ENCODE data around the gene MALSU1. TPM values are rescaled to one million over a fixed set of nuclear protein-coding genes. Genes with fewer than 3 reads are reported as not detected.
"Not testable (repeated sequence)": the region's sequence is repeated elsewhere in the genome, so short reads cannot be mapped to it uniquely, and the experiment has no call there.

MALSU1 gene
- total and polyA plus RNA-seq, 2 experiments from 2014 or later: 61.8 to 92.6 TPM

- no peaks in the 10 kb centered on the region for H3K9me3 ChIP-seq (ENCODE audit: low read depth)
- H2AFZ ChIP-seq: peak overlapping the region; percentile 61
- H4K20me1 ChIP-seq (ENCODE audit: insufficient read depth, poor library complexity, severe bottlenecking): no peaks in the 10 kb centered on the region
- no peak for DNase-seq (ENCODE audit: low spot score)
- no peaks in the 10 kb centered on the region for H3K27me3 ChIP-seq
- peak overlapping the region; percentile 85 for H3K4me2 ChIP-seq
- TF ChIP-seq EZH2 (IDR thresholded peaks at IDR 0.05; ENCODE audit: borderline replicate concordance) (no peak), EZH2phosphoT487 (IDR thresholded peaks at IDR 0.05; ENCODE audit: low read depth, severe bottlenecking, unreplicated experiment) (no peak), CTCF (IDR thresholded peaks at IDR 0.05; ENCODE audit: poor library complexity) (no peak)
- H3K4me3 ChIP-seq: peak overlapping the region; percentile 83
- no peaks in the 10 kb centered on the region for H3K36me3 ChIP-seq (replicated peaks; ENCODE audit: insufficient read depth, low read depth)
- peaks cover 55% of the 10 kb centered on the region for H3K79me2 ChIP-seq
- H3K4me1 ChIP-seq (ENCODE audit: insufficient read depth): peaks cover 17% of the 10 kb centered on the region
- no peaks in the 10 kb centered on the region for H3K9me2 ChIP-seq (replicated peaks; ENCODE audit: insufficient read depth)
- 13% methylated on average over 12 of the region's 12 CpGs for WGBS (ENCODE audit: low lambda C conversion rate, missing lambda C conversion rate)
- H3K27ac ChIP-seq: peak overlapping the region; percentile 82
Observed at GRCh38 chr7:23299770-23300300, 696 bp downstream of the MALSU1 start.

- 94% methylated on average over 2 of the region's 2 CpGs for WGBS (ENCODE audit: low lambda C conversion rate, missing lambda C conversion rate)
- H3K36me3 ChIP-seq (replicated peaks; ENCODE audit: insufficient read depth, low read depth): peaks cover 3% of the 10 kb centered on the region
- H3K4me1 ChIP-seq (ENCODE audit: insufficient read depth): no peaks in the 10 kb centered on the region
- no peak for TF ChIP-seq EZH2 (IDR thresholded peaks at IDR 0.05; ENCODE audit: borderline replicate concordance)
- no peak for TF ChIP-seq CTCF (IDR thresholded peaks at IDR 0.05; ENCODE audit: poor library complexity)
- TF ChIP-seq EZH2phosphoT487 (IDR thresholded peaks at IDR 0.05; ENCODE audit: low read depth, severe bottlenecking, unreplicated experiment): no peak
- no peaks in the 10 kb centered on the region for H4K20me1 ChIP-seq (ENCODE audit: insufficient read depth, poor library complexity, severe bottlenecking)
- H3K4me2 ChIP-seq: no peak overlapping the region
- no peaks in the 10 kb centered on the region for H3K27me3 ChIP-seq
- peaks cover 76% of the 10 kb centered on the region for H3K79me2 ChIP-seq
- H3K4me3 ChIP-seq: no peak overlapping the region
- no peak for DNase-seq (ENCODE audit: low spot score)
- no peaks in the 10 kb centered on the region for H3K9me3 ChIP-seq (ENCODE audit: low read depth)
- H3K9me2 ChIP-seq (replicated peaks; ENCODE audit: insufficient read depth): no peaks in the 10 kb centered on the region
- H2AFZ ChIP-seq: no peak overlapping the region
- H3K27ac ChIP-seq: no peak overlapping the region
Observed at GRCh38 chr7:23306936-23307521, 7.9 kb downstream of the MALSU1 start.

- WGBS (ENCODE audit: low lambda C conversion rate, missing lambda C conversion rate): 92% methylated on average over 6 of the region's 6 CpGs
- no peak overlapping the region for H3K4me3 ChIP-seq
- H3K27ac ChIP-seq: no peak overlapping the region
- DNase-seq (ENCODE audit: low spot score): no peak
- TF ChIP-seq EZH2 (IDR thresholded peaks at IDR 0.05; ENCODE audit: borderline replicate concordance) (no peak), EZH2phosphoT487 (IDR thresholded peaks at IDR 0.05; ENCODE audit: low read depth, severe bottlenecking, unreplicated experiment) (no peak), CTCF (IDR thresholded peaks at IDR 0.05; ENCODE audit: poor library complexity) (no peak)
- peaks cover 58% of the 10 kb centered on the region for H3K79me2 ChIP-seq
- no peak overlapping the region for H3K4me2 ChIP-seq
- no peaks in the 10 kb centered on the region for H3K27me3 ChIP-seq
- no peaks in the 10 kb centered on the region for H4K20me1 ChIP-seq (ENCODE audit: insufficient read depth, poor library complexity, severe bottlenecking)
- H2AFZ ChIP-seq: no peak overlapping the region
- no peaks in the 10 kb centered on the region for H3K9me2 ChIP-seq (replicated peaks; ENCODE audit: insufficient read depth)
- no peaks in the 10 kb centered on the region for H3K4me1 ChIP-seq (ENCODE audit: insufficient read depth)
- H3K36me3 ChIP-seq (replicated peaks; ENCODE audit: insufficient read depth, low read depth): peaks cover 3% of the 10 kb centered on the region
- H3K9me3 ChIP-seq (ENCODE audit: low read depth): no peaks in the 10 kb centered on the region
Observed at GRCh38 chr7:23308754-23309153, 9.6 kb downstream of the MALSU1 start.

- H2AFZ ChIP-seq; H3K4me3 ChIP-seq; H3K27me3 ChIP-seq; H3K4me1 ChIP-seq (ENCODE audit: insufficient read depth); H3K4me2 ChIP-seq; DNase-seq (ENCODE audit: low spot score); H3K9me2 ChIP-seq (replicated peaks; ENCODE audit: insufficient read depth); H3K9me3 ChIP-seq (ENCODE audit: low read depth); H3K36me3 ChIP-seq (replicated peaks; ENCODE audit: insufficient read depth, low read depth); H4K20me1 ChIP-seq (ENCODE audit: insufficient read depth, poor library complexity, severe bottlenecking); H3K27ac ChIP-seq: not testable (repeated sequence)
- H3K79me2 ChIP-seq: peaks cover 24% of the 10 kb centered on the region
- 92% methylated on average over 2 of the region's 2 CpGs for WGBS (ENCODE audit: low lambda C conversion rate, missing lambda C conversion rate)
Observed at GRCh38 chr7:23312141-23312540, 13.0 kb downstream of the MALSU1 start.

Data from hepatocyte (in vitro differentiated cells).